Osteocyte (in vitro differentiated cells): ENCODE measurements around the gene VWA1. TPM values are rescaled to one million over a fixed set of nuclear protein-coding genes. Genes with fewer than 3 reads are reported as not detected.
"Not testable (repeated sequence)": the region's sequence is repeated elsewhere in the genome, so short reads cannot be mapped to it uniquely, and the experiment has no call there.

ENCODE experiments used
- DNase-seq: peaks from one replicate; pipeline ENCODE4 v3.0.0; 2021; ENCODE audit warnings: mixed read lengths; ENCODE audit not compliant: unreplicated experiment; ENCODE audit errors: extremely low spot score
- H3K27ac Mint-ChIP-seq: one replicate; pipeline ENCODE4 v1.8.0; 2021; ENCODE audit warnings: mild to moderate bottlenecking, mixed read lengths; ENCODE audit not compliant: unreplicated experiment
- H3K27me3 Mint-ChIP-seq: one replicate; pipeline ENCODE4 v1.8.0; 2021; ENCODE audit warnings: mixed read lengths; ENCODE audit not compliant: unreplicated experiment
- H3K36me3 Mint-ChIP-seq: one replicate; pipeline ENCODE4 v1.8.0; 2021; ENCODE audit warnings: mixed read lengths; ENCODE audit not compliant: unreplicated experiment
- H3K4me1 Mint-ChIP-seq: one replicate; pipeline ENCODE4 v1.8.0; 2021; ENCODE audit warnings: mixed read lengths; ENCODE audit not compliant: unreplicated experiment
- H3K4me3 Mint-ChIP-seq: one replicate; pipeline ENCODE4 v1.8.0; 2021; ENCODE audit warnings: mild to moderate bottlenecking, moderate library complexity, mixed read lengths; ENCODE audit not compliant: unreplicated experiment
- H3K9me3 Mint-ChIP-seq: one replicate; pipeline ENCODE4 v1.8.0; 2021; ENCODE audit warnings: mixed read lengths; ENCODE audit not compliant: unreplicated experiment
- CTCF ChIP-seq: fragments of 200-600 bp; sonication (generic); IDR thresholded peaks from 2 replicates; pipeline ENCODE4 v1.5.0; 2021; ENCODE audit warnings: antibody characterized with exemption, mild to moderate bottlenecking, moderate library complexity
- total RNA-seq: library from RNA; stranded (reverse); gene quantifications from 2 replicates; pipeline ENCODE4 v1.2.1, GENCODE V29; 2021

The VWA1 gene
- total RNA-seq, 1 donor from 2014 or later, result 17.5 TPM

- no peak for TF ChIP-seq CTCF
- no peaks in the 10 kb centered on the region for H3K36me3 Mint-ChIP-seq
- H3K4me3 Mint-ChIP-seq, result no peak overlapping the region
- no peaks in the 10 kb centered on the region for H3K9me3 Mint-ChIP-seq
- H3K27ac Mint-ChIP-seq, result no peak overlapping the region
- peaks cover 16% of the 10 kb centered on the region for H3K4me1 Mint-ChIP-seq
- H3K27me3 Mint-ChIP-seq, result no peaks in the 10 kb centered on the region
- DNase-seq, result no peak
Observed at GRCh38 chr1:1425753-1426495, 9.6 kb upstream of the VWA1 start.

- Mint-ChIP-seq H3K4me1 (peaks cover 21% of the 10 kb centered on the region), H3K27ac (no peak overlapping the region), H3K9me3 (no peaks in the 10 kb centered on the region), H3K36me3 (no peaks in the 10 kb centered on the region), H3K4me3 (no peak overlapping the region), H3K27me3 (no peaks in the 10 kb centered on the region)
- no peak for TF ChIP-seq CTCF
- no peak for DNase-seq
Observed at GRCh38 chr1:1426496-1427105, 8.9 kb upstream of the VWA1 start.

- Mint-ChIP-seq H3K9me3 (no peaks in the 10 kb centered on the region), H3K27me3 (no peaks in the 10 kb centered on the region), H3K27ac (no peak overlapping the region), H3K4me3 (no peak overlapping the region), H3K36me3 (no peaks in the 10 kb centered on the region), H3K4me1 (peaks cover 26% of the 10 kb centered on the region)
- no peak for TF ChIP-seq CTCF
- peak; percentile 84 for DNase-seq
Observed at GRCh38 chr1:1427106-1427819, 8.2 kb upstream of the VWA1 start.

DNA sequence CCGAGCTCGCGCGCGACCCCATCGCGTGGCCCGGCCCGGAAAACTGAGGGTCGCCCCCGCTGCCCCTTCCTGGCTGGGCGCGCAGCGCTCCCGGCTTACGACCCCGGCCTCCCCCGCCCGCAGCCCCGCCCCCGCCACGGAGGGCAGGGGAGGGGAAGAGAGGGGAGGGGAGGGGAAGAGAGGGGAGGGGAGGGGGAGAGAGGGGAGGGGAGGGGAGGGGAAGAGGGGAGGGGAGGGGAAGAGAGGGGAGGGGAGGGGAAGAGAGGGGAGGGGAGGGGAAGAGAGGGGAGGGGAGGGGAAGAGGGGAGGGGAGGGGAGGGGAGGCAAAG, 7.7 kb upstream of the VWA1 start:
- no peaks in the 10 kb centered on the region for H3K27me3 Mint-ChIP-seq
- no peak for TF ChIP-seq CTCF
- peaks cover 31% of the 10 kb centered on the region for H3K4me1 Mint-ChIP-seq
- no peak for DNase-seq
- no peak overlapping the region for H3K4me3 Mint-ChIP-seq
- H3K9me3 Mint-ChIP-seq, result no peaks in the 10 kb centered on the region
- H3K36me3 Mint-ChIP-seq, result no peaks in the 10 kb centered on the region
- no peak overlapping the region for H3K27ac Mint-ChIP-seq

- Mint-ChIP-seq H3K9me3 (no peaks in the 10 kb centered on the region), H3K27ac (no peak overlapping the region), H3K4me3 (peak overlapping the region; percentile 56), H3K4me1 (peaks cover 35% of the 10 kb centered on the region), H3K27me3 (no peaks in the 10 kb centered on the region), H3K36me3 (no peaks in the 10 kb centered on the region)
- no peak for TF ChIP-seq CTCF
- DNase-seq, result no peak
Observed at GRCh38 chr1:1428174-1428573, 7.3 kb upstream of the VWA1 start.

- not testable (repeated sequence) for H3K4me3 Mint-ChIP-seq, H3K9me3 Mint-ChIP-seq, H3K27ac Mint-ChIP-seq, H3K27me3 Mint-ChIP-seq, DNase-seq, H3K36me3 Mint-ChIP-seq
- H3K4me1 Mint-ChIP-seq, result peaks cover 39% of the 10 kb centered on the region
Observed at GRCh38 chr1:1428967-1429366, 6.5 kb upstream of the VWA1 start.
